NCI-H2107 treated with DMSO at 0.1 percent for 48 hours (cell line): Measurements from ENCODE around the gene CASP9.
"Not testable (repeated sequence)": the region's sequence is repeated elsewhere in the genome, so short reads cannot be mapped to it uniquely, and the experiment has no call there.

Experiments used
- DNase-seq: peaks from one replicate; lab custom pipeline; 2025; ENCODE audit not compliant: unreplicated experiment; lab: John Stamatoyannopoulos, UW

Gene CASP9

GRCh38 chr1:15526021-15526489, 2.0 kb upstream of the CASP9 start:
- no peak for DNase-seq

- DNase-seq: peak; percentile 94
Measured at GRCh38 chr1:15525050-15526020, 1.3 kb upstream of the CASP9 start.

- peak; percentile 86 for DNase-seq
Measured at GRCh38 chr1:15524283-15525049, 451 bp upstream of the CASP9 start.

- no peak for DNase-seq
Measured at GRCh38 chr1:15523104-15524020, 653 bp downstream of the CASP9 start.

- no peak for DNase-seq
Measured at GRCh38 chr1:15522551-15522950, 1.5 kb downstream of the CASP9 start.

GRCh38 chr1:15521206-15521906, 2.7 kb downstream of the CASP9 start:
- DNase-seq: not testable (repeated sequence)

GRCh38 chr1:15519625-15520024, 4.4 kb downstream of the CASP9 start:
- DNase-seq: no peak

GRCh38 chr1:15515022-15515663, 8.9 kb downstream of the CASP9 start:
- DNase-seq: no peak

GRCh38 chr1:15514557-15514956, 9.5 kb downstream of the CASP9 start:
- not testable (repeated sequence) for DNase-seq

GRCh38 chr1:15513919-15514318, 10.1 kb downstream of the CASP9 start:
- DNase-seq: no peak

- no peak for DNase-seq
Measured at GRCh38 chr1:15513192-15513591, 10.8 kb downstream of the CASP9 start.

GRCh38 chr1:15510611-15511405, 13.2 kb downstream of the CASP9 start:
- no peak for DNase-seq

GRCh38 chr1:15509586-15509985, 14.4 kb downstream of the CASP9 start:
- no peak for DNase-seq

GRCh38 chr1:15508700-15509487, 15.1 kb downstream of the CASP9 start:
- no peak for DNase-seq

- no peak for DNase-seq
Measured at GRCh38 chr1:15507278-15507677, 16.7 kb downstream of the CASP9 start.

- no peak for DNase-seq
Measured at GRCh38 chr1:15506831-15507230, 17.2 kb downstream of the CASP9 start.

- no peak for DNase-seq
Measured at GRCh38 chr1:15504436-15504835, 19.6 kb downstream of the CASP9 start.
